Lower lobe of right lung (tissue), 2 donors: ENCODE results near the gene PATL1. TPM values are rescaled to one million over a fixed set of nuclear protein-coding genes. Genes with fewer than 3 reads are reported as not detected.

Experiments used
- ATAC-seq, 2 donors: fragments of 200-7000 bp; cut with Tn5 transposase; one replicate each; pipeline ENCODE4 v1.9.1; 2020 to 2022; ENCODE audit warnings: mild to moderate bottlenecking in 2 of 2, moderate library complexity in 2 of 2
- DNase-seq: peaks from one replicate; pipeline ENCODE4 v3.0.0-alpha.2; 2020
- H3K27ac ChIP-seq: fragments of 200-600 bp; one replicate; pipeline ENCODE4 v1.8.0; 2022
- H3K27me3 ChIP-seq: fragments of 200-600 bp; one replicate; pipeline ENCODE4 v1.8.0; 2022; ENCODE audit warnings: low read depth
- H3K36me3 ChIP-seq: fragments of 200-600 bp; one replicate; pipeline ENCODE4 v1.8.0; 2022; ENCODE audit warnings: mild to moderate bottlenecking
- H3K4me1 ChIP-seq: fragments of 200-600 bp; one replicate; pipeline ENCODE4 v1.8.0; 2022
- H3K4me3 ChIP-seq: fragments of 200-600 bp; one replicate; pipeline ENCODE4 v1.8.0; 2022; ENCODE audit warnings: mild to moderate bottlenecking
- H3K9me3 ChIP-seq: fragments of 200-600 bp; one replicate; pipeline ENCODE4 v1.8.0; 2022
- CTCF ChIP-seq: fragments of 200-600 bp; IDR thresholded peaks from one replicate; pipeline ENCODE4 v1.8.0; 2022; ENCODE audit warnings: antibody characterized with exemption, mild to moderate bottlenecking
- intact Hi-C: fragments of 100-400 bp; cut with DNase I; formaldehyde crosslinking; loops from one replicate; pipeline ENCODE4 v1.11.0; 2022
- total RNA-seq: library from RNA; stranded (reverse); fragmentation: NEBNext Ultra II Directional; extraction: Animal tissue kit (Norgen Biotek cat#: 25700); gene quantifications from one replicate; pipeline ENCODE4 v1.2.1, GENCODE V29; 2021
- donor health status: DM: no; HTN: yes; CAD: no; lungs with severe emphysema.

PATL1 gene
- total RNA-seq, 1 donor from 2014 or later, result 38.2 TPM

DNA sequence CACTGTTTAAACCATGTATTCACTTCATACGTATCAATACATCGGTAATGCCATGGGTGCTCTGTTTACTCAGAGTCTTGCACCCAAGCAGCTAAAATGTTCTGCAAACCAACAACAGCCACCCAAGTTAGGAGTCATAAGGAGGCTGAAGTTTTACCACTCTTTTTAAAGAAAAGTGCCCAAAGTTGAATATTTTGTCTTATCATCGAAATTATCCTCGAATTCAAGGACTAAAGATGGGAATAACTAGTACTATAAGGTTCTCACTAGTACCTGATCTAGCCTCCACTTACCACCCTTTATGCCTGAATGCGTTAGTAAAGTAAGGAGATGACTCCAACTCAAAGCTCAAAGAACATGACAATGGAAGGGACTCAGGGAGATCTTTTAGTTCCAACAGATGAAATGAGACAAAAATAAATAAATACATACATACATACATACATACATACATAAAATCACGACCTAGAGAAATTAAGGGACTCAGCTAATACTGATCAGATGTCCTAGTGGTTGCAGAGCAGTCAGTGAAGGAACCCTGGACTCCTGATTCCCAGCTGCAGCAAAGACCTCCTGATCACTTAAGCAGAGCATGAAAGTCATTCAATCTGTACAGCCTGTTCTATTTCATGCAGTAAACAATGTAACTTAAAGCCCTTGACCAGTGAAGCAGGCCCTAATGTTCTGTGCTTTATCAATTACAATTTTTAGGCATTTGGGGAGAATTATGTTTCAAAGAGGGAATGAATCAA, 61.0 kb downstream of the PATL1 start:
- no peaks in the 10 kb centered on the region for H3K27me3 ChIP-seq
- H3K4me3 ChIP-seq, result no peak overlapping the region
- TF ChIP-seq CTCF, result no peak
- no peak for DNase-seq
- peaks cover 76% of the 10 kb centered on the region for H3K36me3 ChIP-seq
- H3K27ac ChIP-seq, result no peak overlapping the region
- H3K4me1 ChIP-seq, result peaks cover 21% of the 10 kb centered on the region
- no peak for ATAC-seq
- intact Hi-C loops, result no loop called here
- no peaks in the 10 kb centered on the region for H3K9me3 ChIP-seq

GRCh38 chr11:59602432-59602831, 66.4 kb downstream of the PATL1 start:
- TF ChIP-seq CTCF, result no peak
- Histone ChIP-seq H3K4me3 (no peak overlapping the region), H3K9me3 (no peaks in the 10 kb centered on the region), H3K4me1 (no peaks in the 10 kb centered on the region), H3K36me3 (peaks cover 100% of the 10 kb centered on the region), H3K27me3 (no peaks in the 10 kb centered on the region), H3K27ac (no peak overlapping the region)
- intact Hi-C loops, result no loop called here
- DNase-seq, result no peak
- ATAC-seq, result no peak

DNA sequence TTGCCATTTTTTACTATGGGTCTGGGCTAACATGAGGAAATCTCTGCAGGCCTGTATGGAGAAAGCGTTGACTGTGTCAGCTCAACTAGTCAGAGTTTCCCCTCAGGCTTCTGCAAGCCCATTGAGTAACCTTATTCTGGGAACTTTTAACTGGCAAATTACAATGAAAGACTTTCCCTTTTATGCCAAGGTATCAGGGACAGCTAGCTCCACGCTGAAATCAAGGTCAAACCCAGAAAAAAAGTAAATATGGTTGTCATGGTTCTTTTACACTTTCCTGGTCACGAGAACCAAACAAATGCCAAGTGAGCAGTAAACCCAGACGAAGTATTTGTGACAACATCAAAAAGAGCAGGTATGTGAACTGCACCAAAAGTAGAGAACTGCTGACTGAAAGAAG, 67.0 kb downstream of the PATL1 start:
- ATAC-seq (no peak), DNase-seq (no peak)
- Histone ChIP-seq H3K9me3 (no peaks in the 10 kb centered on the region), H3K27me3 (no peaks in the 10 kb centered on the region), H3K27ac (no peak overlapping the region), H3K4me1 (no peaks in the 10 kb centered on the region), H3K4me3 (no peak overlapping the region), H3K36me3 (peaks cover 100% of the 10 kb centered on the region)
- intact Hi-C loops, result no loop called here
- no peak for TF ChIP-seq CTCF

- Histone ChIP-seq H3K9me3 (no peaks in the 10 kb centered on the region), H3K27ac (no peak overlapping the region), H3K27me3 (no peaks in the 10 kb centered on the region), H3K4me1 (no peaks in the 10 kb centered on the region), H3K4me3 (no peak overlapping the region), H3K36me3 (peaks cover 100% of the 10 kb centered on the region)
- ATAC-seq, result no peak
- no peak for TF ChIP-seq CTCF
- intact Hi-C loops, result no loop called here
- DNase-seq, result no peak
These were observed 68.2 kb downstream of the PATL1 start for GRCh38 chr11:59600636-59601035.

DNA sequence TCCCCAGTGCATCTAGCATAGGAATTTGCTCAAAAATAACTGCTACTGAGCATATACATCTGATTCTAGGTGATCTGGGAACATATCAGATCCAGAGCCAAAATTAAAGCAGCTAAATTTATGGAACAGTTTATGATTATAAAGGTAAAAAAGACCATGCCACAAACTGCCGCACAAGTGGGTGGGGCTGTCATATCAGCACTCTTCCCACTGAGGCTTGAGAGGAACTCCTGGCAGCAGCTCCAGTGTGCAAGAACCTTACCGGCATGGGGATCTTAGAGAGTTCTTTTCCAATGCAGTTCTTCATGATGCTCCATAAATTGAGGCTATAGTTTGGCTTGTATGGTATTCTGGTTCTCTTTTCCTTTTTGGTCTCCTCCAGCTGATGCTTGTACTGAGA, 68.6 kb downstream of the PATL1 start:
- intact Hi-C loops, result no loop called here
- Histone ChIP-seq H3K4me3 (no peak overlapping the region), H3K27me3 (no peaks in the 10 kb centered on the region), H3K4me1 (no peaks in the 10 kb centered on the region), H3K27ac (no peak overlapping the region), H3K36me3 (peaks cover 100% of the 10 kb centered on the region), H3K9me3 (no peaks in the 10 kb centered on the region)
- no peak for TF ChIP-seq CTCF
- DNase-seq, result no peak
- no peak for ATAC-seq
